GM21423 (cell line): ENCODE data around the gene DRICH1.
"Not testable (repeated sequence)": the region's sequence is repeated elsewhere in the genome, so short reads cannot be mapped to it uniquely, and the experiment has no call there.

Experiments used
- ATAC-seq: cut with Tn5 transposase; IDR thresholded peaks from one replicate; pipeline ENCODE4 v1.9.1; 2021; ENCODE audit warnings: mild to moderate bottlenecking, moderate library complexity; ENCODE audit not compliant: unreplicated experiment

Gene DRICH1, protein sequence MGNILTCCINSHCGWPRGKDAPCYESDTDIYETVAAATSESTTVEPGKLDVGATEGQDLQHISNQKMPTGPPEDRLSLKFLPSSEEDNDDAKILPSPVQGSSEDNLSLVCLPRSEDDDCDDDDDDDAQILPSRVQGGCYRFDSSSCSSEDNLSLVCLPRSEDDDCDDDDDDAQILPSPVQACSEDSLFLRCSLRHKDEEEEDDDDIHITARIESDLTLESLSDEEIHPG

DNA sequence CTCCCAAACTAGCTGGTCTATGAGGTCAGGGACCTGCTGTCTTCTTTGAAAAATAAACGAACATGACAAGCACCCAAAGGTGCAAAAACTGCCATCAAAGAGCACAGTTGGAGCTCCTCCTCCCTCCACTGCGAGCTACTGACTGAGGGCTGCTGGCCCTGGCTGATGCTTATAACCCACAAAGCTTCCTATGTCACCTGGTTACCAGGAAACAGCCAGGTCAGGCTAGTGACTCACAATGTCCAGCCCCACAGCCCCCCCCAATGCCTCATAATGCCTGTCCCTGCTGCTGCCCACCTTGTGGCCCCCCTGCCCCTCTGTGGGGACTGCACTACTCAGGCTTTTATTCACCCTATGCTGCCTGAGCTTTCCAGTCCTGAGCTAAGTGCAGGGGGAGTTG, at the start of gene DRICH1:
DRICH1 (minus strand) TSS at position 144 of the 400 bp plus-strand sequence. CDS start 298 bp downstream, outside the sequence.
- no peak for ATAC-seq

DNA sequence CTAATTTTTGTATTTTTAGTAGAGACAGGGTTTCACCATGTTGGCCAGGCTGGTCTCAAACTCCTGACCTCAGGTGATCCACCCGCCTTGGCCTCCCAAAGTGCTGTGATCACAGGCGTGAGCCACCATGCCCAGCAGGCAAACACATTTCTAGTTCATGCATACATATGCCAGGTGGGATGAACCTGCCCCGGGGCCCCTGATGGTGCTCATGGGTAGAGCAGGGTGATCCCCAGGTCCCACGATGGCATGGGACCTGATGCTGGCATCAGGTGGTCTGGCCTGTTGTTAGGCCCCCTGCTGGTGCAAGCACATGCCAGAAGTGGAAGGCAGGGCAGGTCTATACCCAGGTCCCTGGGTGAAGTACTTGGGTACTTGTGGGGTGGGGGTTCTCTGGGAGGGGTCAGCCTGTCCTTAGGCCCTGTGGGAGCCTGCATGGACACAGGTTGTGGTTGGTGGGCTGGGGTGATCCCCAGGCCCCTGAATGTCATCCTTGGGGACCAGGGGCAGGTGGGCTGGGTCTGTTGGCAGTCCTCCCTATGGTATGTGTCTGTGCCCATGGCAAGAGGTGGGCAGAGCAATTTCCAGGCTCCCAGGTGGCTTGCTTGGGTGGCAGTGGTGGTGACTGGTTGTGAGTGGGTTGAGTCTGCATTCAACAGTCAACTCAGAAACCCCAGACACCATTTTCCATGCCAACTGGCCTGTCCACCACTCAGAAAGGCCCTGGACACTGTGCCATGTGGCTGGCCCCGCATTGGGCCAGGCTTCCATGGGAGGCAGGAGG, 49.1 kb upstream of the DRICH1 start:
- ATAC-seq: no peak

DNA sequence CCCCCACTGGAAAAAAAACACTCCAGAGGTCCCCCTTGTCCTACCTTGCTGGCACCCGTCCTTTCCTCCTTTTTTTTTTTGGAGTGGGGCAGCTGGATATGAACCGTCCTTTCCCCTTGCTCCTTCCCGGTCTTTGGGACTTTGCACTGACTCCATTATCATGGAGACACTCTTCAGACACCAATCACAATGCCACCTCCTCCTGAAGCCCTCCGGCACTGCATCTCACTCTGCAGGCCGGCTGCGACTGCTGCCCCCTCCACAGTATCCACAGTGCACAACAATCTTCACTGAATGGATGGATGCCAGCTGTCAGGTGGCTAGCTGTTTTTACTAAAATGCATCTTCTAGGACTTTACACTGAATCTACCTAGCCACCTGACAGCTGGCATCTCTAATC, 46.0 kb upstream of the DRICH1 start:
- ATAC-seq: no peak

DNA sequence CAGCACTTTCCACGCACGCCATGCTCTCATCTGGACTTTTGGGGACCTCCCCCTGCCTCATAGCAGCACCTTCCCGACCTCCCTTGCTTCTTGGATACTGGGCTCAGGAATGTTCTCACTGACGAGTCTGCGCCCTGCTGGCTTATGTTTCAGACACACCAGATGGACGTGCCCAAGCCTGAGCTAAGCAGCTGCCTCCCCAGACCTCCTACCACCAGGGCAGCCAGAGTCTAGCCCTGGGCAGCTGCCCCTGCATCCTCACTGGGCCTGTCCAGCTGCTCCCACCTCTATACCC, 45.5 kb upstream of the DRICH1 start:
- ATAC-seq: no peak

DNA sequence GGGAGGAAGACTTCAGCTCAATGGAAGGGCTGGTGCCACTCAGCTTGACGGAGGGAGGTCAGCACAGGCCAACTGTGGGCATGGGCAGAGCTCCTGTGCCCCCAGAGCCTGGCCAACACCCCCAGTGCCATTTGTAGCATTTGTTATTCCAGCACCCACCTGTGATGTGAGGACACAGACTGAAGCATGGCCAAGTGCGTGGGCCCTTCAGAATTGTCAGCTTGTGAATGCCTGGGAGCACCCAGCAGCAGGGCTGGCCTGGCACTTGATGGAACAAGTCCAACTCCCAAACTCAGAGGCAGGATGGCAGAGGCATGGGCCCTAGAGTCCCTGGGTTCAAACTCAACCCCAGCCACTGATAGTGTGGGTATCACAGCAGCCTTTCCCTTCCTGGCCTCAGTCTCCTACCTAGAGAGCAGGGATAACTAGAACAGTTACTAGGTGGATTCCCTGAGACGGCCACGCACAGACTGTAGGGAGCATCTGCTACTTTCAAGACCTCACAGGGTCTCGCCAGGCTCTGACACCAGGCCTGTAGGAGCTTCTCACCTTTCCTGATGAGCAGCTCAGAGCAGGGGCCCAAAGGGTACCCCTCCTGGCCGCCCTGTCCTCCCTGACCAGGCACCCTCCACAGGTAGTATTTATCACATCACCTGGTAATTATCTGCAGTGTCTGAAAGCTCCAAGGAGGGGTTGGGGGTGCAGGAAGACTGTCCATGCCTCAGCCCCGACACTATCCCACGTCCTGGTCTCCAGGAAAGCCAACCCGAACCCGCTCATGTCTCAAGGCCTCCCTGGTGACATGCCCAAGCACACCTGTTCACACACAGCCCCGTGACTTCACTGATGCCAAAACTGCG, 45.0 kb upstream of the DRICH1 start:
- ATAC-seq: not testable (repeated sequence)

DNA sequence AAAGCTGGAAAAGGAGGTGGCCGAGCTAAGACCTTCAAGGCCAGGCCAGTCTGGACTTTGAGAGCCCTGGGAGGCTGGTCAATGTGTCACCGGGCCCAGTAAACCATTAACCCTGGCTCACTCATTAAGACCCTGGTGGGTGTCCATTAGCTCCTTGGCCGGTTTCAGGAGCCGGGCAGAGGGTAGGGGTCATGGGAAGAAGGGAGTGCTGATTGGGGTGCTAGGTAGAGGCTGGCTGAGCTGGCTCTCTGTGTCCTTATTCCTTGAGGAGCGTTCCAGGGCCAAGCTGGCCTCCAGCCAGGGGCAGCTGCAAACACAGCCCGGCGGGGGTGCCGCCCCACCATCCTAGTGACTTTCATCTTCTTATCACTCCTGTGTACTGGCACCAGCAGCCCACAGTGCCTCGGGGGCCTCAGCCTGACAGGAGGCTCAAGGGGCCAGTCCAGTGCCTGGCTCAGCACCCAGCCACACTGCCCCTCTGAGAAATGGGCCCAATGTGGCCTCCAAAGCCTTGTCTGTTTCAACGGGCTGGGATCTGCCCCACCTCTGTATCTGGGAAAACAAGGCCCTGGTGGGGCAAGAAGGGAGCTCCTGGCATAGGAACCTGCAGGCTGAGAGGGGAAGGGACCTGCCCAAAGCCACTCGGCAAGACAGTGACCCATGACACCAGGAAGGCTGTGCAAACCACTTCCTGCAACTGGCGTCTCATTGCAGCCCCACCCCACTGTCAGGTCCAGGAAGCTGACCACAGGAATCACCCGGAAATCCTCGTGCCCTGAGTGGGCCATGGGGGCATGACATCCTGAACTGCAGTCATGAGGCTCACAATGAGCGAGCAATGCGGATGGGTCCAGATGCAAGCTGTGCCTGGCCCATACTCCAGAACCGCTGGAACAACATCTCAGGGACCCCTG, 43.6 kb upstream of the DRICH1 start:
- ATAC-seq: no peak

DNA sequence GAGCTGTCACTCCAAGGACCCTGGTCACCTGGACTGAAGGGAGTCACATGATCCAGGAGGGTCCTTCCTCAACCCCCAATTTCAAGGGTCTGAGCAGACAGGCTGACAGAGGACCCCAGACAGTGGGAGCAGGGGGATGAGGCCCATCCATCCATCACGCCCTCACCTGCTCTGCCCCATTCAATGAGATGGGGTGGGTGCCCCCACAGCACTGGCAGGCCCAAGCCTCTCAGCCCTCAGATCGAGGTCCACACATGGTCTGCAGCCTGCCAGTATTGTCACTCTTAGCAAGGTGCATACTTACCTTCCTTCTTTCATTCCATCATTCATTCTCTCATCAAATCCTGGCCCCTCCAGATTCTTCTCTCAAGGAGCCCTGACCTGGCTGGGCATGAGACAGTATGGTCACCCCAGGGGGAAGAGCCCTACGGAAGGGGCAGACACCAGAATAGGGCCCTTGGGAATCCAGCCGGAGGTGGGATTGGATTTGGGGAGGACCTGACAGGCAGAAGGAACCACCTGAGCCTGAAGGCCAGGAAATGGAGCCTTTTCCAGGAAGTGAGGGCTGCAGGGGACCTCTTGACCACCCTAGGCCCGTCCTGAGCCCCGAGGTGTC, 42.9 kb upstream of the DRICH1 start:
- not testable (repeated sequence) for ATAC-seq

DNA sequence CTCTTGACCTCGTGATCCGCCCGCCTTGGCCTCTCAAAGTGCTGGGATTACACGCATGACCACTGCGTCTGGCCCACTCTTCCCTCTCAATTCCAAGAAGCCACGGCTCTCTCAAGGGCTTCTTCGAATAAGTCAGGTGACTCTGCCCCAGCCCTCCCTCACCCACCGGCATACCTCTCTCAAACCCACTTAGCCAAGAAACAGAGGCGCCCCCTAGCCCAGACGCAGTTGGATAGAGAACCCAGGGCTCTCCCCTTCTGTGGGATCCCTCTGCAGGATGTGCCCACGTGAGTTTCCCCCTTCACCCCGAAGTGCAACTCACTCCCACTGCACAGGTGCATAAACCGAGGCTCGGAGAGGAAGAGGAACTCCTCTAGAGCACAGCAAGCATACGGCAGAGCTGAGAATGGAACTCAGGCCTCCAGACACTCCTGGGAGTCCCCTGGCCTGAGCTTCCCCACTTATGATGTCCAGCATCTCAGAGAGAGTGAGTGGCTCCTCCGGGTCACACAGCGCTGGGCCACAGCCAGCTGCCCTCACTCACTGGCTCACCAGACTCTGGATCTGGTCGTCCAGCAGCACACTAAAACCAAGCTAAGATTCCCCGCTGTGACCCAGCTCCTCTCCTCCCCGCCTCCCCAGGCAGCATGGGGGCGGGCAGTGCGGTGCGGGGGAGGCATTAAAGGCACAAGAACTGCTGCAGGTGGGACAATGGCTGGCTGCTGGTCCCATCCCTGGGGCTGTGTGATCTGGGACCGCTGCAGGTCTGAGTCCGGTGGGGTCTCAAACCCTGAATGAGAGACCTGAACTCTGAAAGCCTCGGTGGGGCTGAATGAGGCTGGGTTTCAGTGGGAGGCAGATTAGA, 41.9 kb upstream of the DRICH1 start:
- ATAC-seq: no peak

DNA sequence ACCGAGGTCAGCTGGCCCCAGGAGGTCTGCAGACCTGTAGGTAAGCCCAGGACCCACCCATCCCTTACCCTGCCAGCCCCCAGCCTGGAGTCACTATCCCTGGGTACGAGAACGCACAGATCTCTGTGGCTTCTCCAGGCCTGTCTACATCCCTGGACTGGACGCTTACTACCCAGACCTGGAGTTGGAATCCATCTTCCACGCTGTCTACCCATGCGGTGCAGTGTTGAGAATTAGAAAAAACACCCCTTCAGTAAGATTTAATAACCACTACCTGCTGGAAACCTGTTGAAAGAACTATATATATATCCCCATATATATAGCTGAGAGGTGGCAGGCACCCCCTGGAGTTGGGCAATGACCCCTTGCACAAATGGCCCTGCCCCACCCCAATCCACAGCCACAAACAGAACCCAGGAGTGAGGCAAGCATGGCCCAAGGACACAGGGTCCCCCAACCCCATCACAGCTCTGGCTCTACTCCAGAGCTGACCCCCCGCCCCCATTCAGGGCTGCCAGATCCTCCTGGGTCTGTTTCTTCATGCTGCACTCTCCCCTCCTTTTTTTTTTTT, 41.0 kb upstream of the DRICH1 start:
- ATAC-seq: no peak

DNA sequence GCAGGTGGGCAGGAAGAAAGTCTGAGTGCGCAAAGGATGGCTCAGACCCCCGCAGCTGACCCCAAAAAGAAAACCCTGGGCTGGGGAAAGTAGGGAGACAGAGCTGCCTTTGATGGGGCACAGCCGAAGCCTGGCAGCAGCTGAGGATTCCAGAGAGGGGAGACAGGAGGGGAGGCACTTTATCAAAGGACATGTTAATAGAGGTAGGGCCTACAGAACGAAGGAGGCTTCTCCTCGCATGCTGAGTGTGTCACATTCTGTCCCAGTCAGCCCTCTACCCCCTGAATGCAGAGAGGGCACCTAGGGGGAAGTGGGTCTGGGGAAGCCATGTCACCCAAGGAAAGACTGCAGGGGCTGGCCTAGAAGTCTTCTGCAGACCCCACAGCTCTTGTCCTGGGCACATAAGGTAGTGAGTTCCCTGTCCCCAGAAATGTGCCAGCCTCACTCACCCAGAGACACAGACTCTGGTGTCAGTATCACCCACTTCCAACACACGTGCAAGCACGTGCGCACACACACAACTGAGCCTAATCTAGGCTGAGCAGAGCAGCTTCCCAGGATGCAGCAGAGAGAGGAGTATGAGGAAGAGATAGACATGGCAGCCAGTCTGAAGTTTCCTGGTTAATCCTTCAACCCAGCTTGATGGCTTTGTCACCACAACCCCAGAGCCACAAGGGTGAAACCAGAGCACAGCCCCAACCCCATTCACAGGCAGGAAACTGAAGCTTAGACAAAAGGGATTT, 40.4 kb upstream of the DRICH1 start:
- not testable (repeated sequence) for ATAC-seq

DNA sequence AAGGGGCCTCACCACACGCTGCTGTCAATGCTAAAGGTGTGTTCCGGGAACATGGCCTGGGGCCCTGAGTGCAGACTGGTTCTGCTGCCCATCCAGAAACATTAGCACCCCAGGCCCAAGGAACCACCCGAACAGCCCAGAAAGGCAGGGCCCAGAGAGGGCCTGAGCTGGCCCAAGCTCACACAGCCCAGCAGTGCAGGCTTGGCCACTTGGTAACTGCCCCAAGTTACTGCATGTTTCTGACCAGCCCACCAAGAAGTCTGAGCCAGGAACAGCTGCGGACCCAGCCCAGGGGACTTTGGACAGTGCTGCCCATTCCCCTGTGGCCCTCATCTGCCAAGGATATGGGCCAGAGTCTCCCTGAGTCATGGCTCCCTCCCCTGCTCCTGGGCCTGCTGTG, 39.3 kb upstream of the DRICH1 start:
- ATAC-seq: not testable (repeated sequence)

DNA sequence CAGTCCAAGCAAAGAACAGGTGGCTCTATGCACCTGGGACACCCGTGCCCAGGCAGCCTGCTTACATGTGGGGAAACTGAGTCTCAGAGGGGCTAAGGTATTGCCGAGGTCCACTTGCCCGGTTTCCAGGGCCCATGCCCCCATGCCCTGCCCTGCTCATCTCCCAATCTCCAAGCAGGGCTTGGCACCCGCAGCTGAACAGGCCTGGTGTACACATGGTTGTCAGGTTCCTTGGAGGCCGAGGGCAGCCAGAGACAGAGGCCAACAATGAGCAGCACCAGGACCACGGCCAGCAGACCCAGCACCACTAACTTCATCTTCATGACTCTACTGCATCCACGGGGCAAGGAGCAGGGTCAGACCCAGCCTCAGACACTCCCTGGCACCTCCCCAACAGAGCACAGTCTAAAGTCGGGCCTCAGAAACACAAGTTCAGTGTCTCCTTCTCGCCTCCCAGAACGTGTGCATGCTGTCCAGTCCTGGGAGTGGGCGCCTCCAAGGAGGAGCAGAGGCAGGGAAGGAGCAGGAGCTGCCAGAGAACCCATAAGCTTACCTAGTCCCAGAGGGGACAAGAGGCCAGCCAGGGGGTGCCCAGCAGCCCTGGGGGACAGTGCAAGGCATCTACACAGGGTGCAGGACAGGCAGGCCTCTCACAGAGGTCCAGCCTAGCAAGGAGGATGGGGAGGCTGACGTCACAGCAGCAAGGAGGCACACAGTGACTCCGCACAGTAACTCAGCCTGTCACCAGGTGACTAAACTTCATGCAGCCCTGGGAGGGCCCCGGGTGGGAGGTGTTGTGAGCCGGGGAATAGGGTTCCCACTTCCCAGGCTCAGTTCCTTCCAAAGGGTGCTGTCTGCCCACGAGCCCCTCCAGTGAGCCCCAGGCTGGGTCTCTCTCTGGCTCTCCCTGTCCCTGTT, 38.5 kb upstream of the DRICH1 start:
- ATAC-seq: no peak

DNA sequence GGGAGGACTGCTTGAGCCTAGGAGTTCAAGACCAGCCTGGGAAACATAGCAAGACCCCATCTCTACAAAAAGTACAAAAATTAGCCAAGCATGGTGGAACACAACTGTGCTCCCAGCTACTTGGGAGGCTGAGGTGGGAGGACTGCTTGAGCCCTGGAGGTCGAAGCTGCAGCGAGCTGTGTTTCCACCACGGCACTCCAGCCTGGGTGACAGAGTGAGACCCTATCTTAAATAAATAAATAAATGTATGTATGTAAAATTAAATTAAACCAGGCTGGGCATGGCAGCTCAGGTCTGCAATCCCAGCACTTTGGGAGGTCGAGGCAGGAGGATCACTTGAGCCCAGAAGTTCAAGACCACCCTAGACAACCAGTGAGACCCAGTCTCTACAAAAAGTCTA, 28.3 kb upstream of the DRICH1 start:
- not testable (repeated sequence) for ATAC-seq

DNA sequence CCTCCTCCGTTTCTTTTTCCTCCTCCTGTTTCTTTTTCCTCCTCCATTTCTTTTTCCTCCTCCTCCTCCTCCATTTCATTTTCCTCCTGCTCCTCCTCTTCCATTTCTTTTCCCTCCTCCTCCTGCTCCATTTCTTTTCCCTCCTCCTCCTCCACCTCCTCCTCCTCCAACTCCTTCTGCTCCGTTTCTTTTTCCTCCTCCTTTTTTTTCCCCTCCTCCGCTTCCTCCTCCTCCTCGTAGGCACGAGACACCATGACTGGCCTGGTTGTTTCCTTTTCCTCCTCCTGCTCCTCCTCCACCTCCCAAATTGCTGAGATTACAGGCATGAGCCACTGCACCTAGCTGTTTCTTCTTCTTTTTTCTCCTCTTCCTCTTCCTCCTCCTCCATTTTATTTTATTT, 25.6 kb upstream of the DRICH1 start:
- ATAC-seq: no peak

DNA sequence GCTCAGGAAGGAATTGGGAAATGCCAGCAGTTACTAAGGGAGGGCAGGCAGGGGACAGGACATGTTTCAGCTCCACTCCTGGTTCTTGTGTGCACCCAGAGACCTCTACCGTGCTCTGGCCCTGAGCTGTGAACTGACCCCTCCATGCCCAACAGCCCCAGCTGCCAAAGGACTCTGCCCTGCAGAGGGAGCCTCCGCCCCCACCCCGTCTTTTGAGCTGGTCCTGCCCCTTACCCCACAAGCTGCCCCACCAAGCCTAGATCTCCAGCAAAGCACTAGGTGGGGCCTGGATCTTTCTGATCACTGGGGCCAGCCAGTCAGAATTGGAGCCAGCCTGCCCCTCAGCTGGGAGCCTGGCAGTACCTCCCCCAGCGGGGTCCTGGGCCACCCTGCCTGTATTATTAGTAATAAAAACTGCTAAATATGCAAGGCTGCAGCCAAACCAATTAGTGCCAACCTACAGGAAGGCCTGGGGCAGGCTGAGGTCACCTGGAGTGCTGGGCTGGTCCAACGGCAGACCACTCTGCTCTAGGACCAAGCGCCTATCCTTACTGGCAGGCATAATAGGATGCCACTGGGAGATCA, 23.9 kb upstream of the DRICH1 start:
- no peak for ATAC-seq

DNA sequence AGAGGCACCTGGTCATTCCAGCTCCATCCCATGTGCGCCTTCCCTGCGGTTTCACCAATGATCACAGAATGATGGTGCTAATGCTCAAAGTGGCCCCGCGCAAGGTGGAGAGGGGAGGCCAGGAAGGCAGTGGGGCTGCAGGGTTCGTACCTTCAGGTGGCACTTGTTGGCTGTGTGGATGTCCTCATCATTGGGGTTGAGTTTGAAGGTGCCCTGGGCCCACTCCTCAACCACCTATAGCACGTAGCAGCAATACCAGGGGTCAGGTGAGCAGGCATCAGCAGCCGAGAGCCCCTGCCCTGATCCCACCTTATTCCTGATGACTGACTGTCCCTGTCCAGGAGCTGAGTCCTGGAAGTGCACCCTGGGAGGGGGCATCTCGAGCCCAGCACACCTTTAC, 20.6 kb upstream of the DRICH1 start:
- no peak for ATAC-seq

DNA sequence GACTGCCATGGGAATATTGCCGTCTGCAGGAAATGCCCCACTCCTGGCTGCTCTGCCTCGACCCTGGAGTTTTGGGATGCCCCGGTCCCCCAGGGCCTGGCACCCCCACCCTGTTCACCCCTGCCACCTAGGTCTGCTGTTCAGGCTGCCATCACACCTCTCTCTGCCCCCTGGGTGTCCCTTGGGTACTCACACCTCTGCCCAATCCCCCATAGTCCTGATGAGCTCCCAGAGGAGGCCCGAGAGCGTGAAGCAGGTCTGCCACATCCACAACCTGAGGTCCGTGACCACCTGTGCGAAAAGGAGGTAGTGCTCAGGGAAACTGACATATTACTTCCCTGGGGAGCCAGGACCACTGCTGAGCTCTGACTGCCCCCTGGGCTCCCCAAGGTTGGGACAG, 20.2 kb upstream of the DRICH1 start:
- no peak for ATAC-seq
